Right ventricle myocardium inferior (tissue), 1 donor: Measurements from ENCODE around the gene ABCA7. TPM values are rescaled to one million over a fixed set of nuclear protein-coding genes. Genes with fewer than 3 reads are reported as not detected.

Experiments used
- ATAC-seq: fragments of 200-7000 bp; cut with Tn5 transposase; one replicate; pipeline ENCODE4 v1.9.1; 2020; ENCODE audit warnings: mild to moderate bottlenecking, moderate library complexity
- DNase-seq: peaks from one replicate; pipeline ENCODE4 v3.0.0; 2021; ENCODE audit errors: missing footprints
- intact Hi-C: fragments of 100-400 bp; cut with DNase I; formaldehyde crosslinking; loops from one replicate; pipeline ENCODE4 v1.11.0; 2022
- total RNA-seq: library from RNA; stranded (reverse); fragmentation: NEBNext Ultra II Directional; extraction: Animal tissue kit (Norgen Biotek cat#: 25700); gene quantifications from one replicate; pipeline ENCODE4 v1.2.1, GENCODE V29; 2021
- donor health status: DM: no; HTN: yes; CAD: no; lungs with severe emphysema.

Gene ABCA7
- total RNA-seq, 1 donor from 2014 or later = 7.7 TPM

DNA sequence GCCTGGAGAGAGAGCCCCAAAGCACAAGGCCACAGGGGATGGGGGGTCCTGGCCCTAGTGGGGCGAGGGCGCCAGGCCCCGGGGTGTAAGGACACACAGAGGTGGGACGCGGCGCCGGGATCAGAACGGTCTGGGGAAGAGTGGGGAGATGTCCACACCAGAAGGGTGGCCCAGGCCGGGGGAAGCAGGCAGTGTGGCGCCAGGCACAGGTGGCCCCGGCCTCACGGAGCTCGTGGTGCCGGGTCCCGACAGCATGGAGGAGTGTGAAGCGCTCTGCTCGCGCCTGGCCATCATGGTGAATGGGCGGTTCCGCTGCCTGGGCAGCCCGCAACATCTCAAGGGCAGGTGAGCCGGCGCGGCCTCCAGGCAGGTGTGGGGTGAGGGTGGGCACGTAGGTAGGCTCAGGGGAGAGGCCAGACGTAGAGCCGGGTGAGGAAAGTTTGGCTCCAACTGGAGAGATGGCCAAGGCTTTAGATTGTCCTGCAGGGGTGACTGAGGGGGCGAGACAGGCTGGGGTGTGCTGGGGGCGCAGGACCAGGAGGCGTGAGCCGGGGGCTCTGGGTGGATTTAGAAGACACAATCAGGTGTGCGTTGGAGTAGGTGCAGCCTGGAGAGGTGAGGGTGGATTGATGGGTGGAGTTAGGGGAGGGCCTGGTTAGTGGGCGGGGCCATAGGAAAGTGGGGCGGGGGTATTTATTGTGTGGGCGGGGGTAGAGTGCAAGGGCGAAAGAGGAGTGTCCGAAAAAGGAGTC is 24.2 kb downstream of the ABCA7 start:
- ATAC-seq = no peak
- intact Hi-C loops = no loop called here
- peak; percentile 51 for DNase-seq

DNA sequence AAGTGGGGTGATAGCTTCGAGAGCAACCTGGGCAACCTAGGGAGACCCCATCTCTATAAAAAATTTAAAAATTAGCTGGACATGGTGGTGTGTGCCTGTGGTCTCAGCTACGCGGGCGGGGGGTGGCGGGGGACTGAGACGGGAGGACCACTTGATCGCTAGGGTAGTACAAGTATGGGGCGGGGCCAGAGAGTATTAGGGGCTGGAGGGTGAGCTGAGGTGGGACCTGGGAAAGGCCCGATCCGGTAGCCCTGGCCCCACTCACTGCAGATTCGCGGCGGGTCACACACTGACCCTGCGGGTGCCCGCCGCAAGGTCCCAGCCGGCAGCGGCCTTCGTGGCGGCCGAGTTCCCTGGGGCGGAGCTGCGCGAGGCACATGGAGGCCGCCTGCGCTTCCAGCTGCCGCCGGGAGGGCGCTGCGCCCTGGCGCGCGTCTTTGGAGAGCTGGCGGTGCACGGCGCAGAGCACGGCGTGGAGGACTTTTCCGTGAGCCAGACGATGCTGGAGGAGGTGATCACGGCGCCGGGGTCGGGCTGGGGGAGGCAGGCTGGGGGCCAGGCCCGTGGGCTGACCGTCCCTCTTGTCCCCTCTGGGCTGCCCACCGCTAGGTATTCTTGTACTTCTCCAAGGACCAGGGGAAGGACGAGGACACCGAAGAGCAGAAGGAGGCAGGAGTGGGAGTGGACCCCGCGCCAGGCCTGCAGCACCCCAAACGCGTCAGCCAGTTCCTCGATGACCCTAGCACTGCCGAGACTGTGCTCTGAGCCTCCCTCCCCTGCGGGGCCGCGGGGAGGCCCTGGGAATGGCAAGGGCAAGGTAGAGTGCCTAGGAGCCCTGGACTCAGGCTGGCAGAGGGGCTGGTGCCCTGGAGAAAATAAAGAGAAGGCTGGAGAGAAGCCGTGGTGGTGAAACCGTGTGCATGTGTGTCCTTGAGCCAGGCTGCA is 25.0 kb downstream of the ABCA7 start:
- DNase-seq (peak; percentile 88), ATAC-seq (peak; percentile 73)
- intact Hi-C loops = no loop called here

DNA sequence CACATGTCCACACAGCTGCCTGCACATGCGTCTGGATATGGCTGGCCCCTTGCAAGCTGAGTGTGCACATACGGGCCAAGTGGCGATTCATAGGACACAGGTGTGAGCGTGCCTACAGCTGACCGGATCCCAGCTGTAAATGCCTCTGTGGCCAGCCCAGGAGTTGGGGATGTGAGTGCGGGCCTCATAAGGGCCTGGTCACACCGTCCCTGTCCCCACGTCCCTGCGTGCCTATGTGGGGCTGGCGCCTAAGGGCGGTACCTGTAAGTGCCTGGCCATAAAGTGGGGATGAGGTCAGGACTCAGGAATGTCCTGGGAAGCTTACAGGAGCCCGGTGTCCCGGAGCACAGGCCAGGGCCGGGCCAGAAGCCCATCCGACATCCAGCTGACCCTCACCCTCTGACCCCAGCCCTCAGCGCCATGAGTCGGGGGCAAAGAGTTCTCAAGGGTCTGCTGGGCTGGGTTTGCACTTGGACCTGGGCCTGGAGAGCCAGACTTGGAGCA is 25.8 kb downstream of the ABCA7 start:
- ATAC-seq (no peak), DNase-seq (peak; percentile 54)
- intact Hi-C loops = no loop called here

DNA sequence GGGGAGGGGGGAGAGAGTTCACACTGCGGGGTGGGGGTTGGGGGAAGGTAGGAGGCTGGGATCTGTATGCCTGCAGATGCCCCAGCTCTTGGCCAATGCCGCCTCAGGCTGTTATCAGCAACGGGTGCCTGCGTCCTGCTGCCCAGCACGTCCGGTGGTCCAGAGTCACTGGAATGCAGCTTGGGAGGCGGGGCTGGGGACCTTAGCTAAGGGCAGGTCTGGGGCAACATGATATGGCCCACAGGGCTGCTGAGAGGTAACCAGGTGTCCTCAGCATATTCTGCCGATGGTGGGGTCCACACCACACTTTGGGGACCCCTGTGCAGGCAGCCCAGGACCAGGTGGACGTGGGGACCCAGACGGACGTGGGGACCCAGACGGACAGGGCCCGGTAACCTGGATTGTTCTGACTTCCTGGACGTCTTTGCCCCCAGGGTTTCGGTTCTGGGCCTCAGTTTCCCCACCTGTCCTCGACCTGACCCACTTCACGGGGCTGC is 26.4 kb downstream of the ABCA7 start:
- DNase-seq = peak; percentile 49
- ATAC-seq = no peak
- intact Hi-C loops = no loop called here

DNA sequence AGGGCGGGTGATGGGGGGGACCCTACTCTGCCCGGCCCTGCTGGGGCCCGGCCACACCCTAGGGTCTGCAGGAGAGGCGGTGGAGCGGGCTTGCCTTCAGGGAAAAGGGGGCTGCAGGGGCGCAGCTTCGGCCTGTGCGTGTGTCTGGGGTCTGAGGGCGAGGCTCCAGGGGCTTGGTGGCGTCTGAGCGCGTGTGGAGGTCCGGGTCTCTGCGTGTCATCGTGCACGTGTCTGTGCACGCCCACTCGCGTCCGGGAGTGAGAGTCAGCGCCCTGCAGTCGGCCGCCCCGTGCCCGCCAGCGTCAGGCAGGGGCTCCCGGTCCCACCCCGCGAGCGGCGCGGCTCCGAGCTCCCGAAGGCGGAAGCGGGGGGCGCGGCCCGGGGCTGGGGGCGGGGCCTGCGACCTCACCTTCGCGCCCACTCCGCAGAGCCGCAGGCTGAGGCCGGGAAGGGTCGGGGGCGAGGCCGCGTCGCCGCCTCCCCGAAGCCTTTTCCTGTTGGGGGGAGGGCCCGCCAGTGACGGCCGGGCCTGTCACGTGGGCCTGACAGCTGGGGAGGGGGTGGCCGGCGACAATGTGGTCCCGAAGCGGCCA is 26.9 kb downstream of the ABCA7 start, which contains the start of gene ARHGAP45:
TSS of gene ARHGAP45 (plus strand) at position 420 of the 593 bp plus-strand sequence. CDS start 239 bp downstream, outside the sequence.
- DNase-seq (peak; percentile 67), ATAC-seq (peak; percentile 15)
- intact Hi-C loops = no loop called here

DNA sequence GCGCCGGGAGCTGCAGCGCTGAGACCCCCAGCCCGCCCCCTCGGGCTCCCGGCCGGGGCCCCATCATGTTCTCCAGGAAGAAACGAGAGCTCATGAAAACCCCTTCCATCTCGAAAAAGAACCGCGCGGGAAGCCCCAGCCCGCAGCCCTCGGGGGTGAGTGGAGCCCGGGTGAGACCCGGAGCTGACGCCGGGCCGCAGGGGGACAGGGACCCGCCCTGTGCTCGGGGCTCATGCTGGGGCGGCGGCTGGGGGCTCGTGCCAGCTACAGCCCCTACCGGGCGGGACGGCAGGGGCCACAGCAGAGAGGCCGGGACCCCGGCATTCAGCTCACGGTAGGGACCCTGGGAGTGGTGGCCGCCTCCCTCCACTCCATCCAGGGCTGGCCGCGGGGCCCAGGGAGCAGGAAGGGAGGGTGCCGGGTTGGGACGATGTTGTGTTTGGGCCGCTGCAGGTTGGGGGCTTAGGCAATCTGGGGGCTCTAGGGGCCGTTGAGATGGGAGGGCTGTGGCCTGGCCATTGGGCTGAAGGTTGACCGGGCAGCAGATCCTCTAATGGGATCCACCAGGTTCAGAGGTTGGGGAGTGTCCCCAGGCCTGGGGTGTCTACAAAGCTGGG is 27.5 kb downstream of the ABCA7 start:
- peak; percentile 3 for ATAC-seq
- no peak for DNase-seq
- intact Hi-C loops = no loop called here

DNA sequence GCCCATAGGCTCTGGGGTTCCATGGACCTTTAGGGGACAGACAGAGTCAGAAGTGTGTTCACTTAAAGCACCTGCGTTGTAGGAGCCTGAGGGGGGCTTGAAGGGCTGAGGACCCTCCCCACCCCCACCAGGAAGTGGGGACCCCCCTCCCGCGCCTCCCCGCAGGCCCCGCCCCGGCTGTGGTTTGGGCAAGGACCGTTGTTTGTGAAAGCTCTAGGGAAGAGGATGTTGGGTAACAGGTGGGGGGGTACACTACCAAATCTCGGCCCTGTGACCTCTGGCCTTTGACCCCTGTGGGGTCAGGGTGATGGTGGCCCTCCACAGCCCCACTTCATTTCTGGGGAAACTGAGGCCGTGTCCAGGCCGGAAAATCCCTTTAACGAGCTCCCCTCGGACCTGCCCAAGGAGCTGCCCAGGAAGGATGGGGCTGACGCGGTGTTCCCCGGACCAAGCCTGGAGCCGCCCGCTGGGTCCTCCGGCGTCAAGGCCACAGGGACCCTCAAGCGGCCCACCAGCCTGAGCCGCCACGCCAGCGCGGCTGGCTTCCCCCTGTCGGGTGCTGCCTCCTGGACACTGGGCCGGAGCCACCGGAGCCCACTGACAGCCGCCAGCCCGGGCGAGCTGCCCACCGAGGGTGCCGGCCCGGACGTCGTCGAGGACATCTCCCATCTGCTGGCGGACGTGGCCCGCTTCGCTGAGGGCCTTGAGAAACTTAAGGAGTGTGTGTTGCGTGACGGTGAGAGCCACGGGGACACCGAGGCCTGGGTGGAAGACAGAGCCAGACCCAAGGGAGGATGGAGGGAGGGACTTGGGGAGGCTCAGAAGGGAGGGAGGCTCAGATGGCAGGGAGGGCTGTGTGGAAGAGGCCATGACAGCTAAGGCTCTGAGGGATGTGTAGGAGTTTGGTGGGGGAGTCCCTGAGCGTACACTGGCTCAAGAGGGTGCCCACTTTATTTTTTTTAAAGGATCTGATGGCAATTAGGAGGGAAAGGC is 28.4 kb downstream of the ABCA7 start:
- intact Hi-C loops = no loop called here
- peak; percentile 37 for ATAC-seq
- peak; percentile 88 for DNase-seq

DNA sequence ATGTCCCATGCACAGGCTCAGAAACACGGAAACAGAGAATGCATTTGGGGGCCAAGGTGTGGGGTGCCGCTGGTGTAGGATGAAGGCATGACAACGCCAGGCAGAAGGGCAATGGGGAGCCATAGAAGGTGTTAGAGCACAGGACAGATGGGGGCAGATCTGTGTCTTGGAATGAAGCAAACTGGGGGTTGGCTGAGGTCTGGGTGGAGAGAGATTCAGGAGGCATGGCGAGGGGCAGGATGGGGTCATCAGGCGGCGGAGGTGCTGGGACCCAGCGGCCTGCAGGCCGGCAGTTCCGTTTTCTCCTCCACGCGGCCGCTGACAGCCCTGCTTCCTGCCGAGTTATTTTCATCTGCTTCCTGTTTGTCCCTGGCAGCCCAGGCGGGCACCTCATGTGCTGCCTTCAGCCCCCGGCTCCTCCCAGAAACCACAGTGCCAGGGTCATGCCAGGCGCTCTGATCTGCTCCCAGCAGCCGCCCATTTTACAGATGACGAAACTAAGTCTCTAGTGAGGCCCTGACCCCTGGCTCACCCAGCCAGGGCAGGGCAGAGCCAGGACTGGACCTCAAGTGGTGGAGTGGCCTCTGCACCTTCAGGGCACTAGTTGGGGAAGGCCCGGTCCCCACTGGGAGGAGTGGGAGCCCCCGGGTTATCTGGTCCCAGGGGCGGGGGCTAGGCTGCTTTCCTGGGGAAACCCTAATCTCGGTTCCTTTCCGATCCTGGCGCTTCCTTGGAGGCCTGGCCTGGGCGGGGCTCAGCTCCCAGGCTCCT is 29.3 kb downstream of the ABCA7 start:
- peak; percentile 42 for ATAC-seq
- intact Hi-C loops = no loop called here

DNA sequence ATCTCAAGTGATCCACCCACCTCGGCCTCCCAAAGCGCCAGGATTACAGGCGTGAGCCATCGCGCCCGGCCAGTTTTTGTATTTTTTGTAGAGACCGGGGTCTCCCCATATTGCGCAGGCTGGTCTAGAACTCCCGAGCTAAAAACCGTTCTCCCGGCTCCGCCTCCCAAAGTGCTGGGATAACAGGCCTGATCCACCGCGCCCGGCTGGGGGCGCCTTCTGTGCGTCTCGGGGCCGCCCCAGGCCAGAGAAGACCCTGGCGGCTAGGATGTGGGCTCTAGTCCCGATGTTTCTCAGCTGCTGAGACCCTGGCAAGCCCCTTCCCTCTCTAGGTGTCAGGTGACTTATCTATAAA is 30.6 kb downstream of the ABCA7 start:
- DNase-seq (no peak), ATAC-seq (no peak)
- intact Hi-C loops = no loop called here

More for the DNA sequence above, 29.3 kb downstream of the ABCA7 start:
- DNase-seq = peak; percentile 96

DNA sequence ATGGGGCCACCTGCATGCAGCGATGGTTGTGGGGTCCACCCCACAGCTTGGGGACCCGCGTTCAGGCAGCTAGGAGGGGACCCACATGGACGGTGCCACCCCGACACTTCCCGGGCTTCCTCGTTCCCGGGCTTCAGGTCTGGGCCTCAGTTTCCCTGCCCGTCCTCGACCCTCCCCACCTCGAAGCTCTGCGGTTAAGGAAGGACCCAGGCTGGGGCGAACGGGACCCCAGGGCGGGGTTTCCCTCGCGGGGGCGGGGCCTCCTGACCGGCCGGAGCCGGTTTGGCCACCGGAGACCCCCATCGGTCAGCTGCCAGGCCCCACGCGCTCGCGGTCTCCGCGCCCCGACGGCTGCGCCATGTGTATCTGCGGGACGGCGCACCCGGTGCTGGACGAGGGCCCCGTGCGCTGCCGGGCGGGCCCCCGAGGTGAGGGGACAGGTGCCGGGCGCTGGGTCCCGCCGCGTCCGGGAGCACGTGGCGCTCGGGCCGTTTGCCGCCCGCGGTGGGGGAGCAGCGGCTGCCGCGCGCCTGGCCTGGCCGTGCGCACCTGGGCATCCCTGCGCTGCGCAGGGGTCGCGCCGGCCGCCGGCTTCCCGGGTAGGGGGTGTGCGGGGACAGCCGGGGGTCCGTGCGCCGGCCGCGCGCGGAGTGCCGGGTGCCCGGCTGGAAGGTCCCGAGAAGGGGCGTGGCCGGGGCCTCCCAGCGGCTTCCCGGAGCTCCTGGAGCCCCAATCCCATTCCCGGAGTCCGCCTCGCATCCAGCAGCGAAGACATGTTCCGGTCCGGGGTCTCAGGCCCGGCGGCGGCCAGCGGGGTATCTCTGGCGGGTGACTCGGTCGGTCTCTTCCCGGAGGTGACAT is 31.3 kb downstream of the ABCA7 start:
- intact Hi-C loops = no loop called here
- DNase-seq = peak; percentile 53
- no peak for ATAC-seq

DNA sequence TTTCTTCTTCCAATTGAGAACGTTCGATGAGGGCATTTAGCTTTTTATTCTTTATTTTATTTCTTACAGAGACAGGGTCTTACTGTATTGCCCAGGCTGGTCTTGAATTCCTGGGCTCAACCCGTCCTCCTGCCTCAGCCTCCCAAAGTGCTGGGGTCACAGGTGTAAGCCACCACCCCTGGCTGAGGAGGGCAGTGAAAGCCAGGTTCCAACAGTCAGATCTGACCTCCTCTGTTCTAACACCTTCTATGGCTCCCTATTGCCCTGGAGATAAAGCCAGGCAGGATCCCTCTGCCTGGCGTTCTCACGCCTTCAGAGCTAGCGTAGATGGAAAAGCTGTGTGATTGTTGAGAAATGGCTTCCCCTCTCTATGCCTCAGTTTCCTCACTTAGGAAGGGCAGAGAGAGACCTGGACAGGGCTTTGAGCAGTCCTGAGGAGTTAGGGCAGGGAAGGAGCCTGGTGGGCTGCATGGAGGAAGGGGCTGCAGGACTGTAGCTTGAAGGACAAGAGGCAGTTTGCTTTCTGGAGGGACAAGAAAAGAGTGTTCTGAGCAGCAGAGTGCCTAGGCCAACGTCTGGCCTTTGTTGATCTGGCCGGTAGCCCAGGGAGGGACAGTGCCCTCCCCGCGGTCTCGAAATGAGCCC is 32.6 kb downstream of the ABCA7 start:
- ATAC-seq = no peak
- intact Hi-C loops = no loop called here
- DNase-seq = no peak

DNA sequence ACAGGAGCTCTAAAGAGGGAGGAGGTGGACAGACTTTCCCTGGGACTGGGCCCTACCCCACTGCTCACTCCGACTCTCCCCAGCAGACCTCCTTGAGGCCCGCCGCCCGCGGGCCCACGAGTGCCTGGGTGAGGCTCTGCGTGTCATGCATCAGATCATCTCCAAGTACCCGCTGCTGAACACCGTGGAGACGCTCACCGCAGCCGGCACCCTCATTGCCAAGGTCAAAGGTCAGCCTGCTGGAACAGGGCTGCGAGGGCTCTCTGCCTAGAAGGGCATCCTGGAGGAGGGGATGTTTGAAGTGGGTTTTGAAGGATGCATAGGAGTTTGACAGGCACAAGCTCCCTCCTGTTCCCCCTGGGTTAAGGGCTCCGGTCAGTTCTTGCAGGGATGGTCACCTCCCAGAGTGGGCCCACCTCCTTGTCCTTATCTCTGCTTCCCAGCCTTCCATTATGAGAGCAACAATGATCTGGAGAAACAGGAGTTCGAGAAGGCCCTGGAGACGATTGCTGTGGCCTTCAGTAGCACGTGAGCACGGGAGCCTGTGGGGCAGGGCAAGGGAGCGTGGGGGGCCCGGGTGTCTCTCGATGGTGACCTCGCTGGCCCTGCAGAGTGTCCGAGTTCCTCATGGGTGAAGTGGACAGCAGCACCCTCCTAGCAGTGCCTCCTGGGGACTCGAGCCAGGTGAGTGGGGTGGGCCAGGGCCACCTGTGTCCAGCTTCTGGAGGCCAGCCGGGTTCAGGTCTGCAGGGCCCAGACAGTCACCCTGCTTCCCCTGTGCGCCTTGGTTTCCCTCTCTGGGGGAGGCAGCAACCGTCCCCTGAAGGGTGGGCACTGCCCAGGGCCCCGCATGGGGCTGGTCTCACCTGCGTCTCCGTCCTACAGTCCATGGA is 33.4 kb downstream of the ABCA7 start:
- DNase-seq (no peak), ATAC-seq (no peak)
- intact Hi-C loops = no loop called here

DNA sequence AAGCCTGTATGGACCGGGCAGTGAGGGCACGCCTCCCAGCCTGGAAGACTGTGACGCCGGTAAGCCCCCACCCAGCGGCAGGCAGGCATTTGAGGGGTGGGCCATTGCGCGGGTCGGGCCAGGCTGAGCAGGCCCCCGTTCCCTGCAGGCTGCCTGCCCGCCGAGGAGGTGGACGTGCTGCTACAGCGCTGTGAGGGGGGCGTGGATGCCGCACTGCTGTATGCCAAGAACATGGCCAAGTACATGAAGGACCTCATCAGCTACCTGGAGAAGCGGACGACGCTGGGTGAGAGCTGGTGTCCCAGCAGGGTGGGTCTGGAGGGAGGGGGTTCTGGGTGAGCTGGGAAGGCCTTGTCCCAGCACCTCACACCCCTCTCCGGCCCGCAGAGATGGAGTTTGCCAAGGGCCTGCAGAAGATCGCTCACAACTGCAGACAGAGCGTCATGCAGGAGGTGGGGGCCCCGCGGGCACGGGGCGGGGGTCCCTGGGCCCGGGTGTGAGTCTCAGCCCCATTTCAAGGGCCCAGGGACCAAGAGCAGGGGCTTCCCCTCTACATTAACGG is 34.1 kb downstream of the ABCA7 start:
- DNase-seq (no peak), ATAC-seq (no peak)
- intact Hi-C loops = no loop called here
